HG03439 (cell line): Measurements from ENCODE around the gene CDT1.

Experiments used
- ATAC-seq: cut with Tn5 transposase; IDR thresholded peaks from one replicate; pipeline ENCODE4 v1.9.1; 2021; ENCODE audit warnings: mild to moderate bottlenecking, moderate library complexity; ENCODE audit not compliant: unreplicated experiment

Gene CDT1

DNA sequence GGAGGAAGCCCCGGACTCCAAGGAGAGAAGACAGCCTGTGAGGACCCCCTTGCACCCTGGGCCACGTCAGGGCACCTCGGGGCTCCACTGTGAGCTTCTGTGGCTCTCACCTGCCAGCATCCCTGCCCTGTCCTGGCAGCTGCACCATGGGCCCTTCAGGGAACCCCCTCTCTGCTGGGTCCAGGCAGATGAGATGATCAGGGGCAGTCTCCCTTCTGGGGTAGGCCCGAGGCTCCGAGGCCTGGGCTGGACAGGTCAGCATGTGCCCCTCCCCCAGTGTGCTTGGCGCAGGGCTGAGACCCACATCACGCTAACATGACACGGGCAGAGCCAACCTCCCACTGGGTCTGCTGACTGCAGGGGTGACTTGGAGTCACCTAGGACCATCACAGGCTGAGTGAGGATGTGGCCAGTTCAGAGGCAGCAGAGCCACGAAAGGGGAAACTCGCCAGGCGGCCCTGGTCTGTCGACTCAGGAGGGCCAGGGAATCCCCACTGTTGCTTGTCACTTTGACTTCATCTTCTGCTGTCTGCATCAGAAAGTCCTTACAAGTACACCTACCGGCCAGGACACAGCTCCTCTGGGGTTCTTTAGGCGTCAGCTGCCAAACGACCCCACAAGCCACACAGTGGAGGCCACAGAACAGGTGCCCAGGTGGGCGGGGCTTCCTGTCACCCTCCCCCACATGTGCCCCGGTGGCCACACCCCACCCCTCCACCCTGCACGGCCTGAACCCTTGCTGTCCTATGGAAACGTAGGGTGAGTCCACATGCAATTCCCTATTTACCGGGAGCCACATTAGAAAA, 50.9 kb downstream of the CDT1 start:
- ATAC-seq: no peak

DNA sequence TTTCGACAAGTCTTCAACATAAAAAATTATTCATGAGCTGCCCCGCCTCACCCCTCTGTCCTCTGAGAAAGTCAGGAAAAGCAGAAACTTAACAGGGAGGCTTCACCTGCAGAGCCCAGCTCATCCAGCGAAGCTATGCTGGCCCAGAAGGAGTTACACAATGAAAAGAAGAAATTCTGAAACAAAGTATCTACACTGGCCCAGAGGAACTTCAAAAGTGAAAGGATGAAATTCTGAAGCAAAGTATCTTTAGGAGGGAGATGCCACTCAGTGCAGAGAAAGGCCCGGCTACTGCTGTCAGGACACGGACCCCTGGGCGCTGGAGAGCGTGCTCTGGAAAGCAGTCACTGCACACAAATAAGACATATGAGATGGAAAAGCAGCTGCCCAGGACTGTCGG, 51.6 kb downstream of the CDT1 start:
- ATAC-seq: no peak

DNA sequence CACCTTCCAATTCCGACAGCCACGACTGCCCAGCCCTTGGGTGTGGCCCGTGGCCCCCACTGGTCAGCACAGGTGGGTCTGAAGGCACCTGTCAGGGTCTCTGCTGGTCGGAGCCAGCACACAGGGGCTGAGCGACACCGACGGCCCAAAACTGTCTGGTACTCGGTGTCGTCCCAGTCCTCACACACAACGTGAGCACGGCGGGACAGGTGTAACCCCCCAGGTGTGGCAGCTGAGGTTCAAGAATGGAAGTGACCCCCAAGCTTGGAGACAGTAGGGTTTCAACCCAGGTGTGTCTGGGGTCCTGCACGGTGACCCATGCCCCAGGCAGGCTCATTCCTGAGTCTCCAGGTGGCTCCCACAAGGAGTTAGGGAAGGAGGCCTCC, 52.1 kb downstream of the CDT1 start:
- no peak for ATAC-seq

DNA sequence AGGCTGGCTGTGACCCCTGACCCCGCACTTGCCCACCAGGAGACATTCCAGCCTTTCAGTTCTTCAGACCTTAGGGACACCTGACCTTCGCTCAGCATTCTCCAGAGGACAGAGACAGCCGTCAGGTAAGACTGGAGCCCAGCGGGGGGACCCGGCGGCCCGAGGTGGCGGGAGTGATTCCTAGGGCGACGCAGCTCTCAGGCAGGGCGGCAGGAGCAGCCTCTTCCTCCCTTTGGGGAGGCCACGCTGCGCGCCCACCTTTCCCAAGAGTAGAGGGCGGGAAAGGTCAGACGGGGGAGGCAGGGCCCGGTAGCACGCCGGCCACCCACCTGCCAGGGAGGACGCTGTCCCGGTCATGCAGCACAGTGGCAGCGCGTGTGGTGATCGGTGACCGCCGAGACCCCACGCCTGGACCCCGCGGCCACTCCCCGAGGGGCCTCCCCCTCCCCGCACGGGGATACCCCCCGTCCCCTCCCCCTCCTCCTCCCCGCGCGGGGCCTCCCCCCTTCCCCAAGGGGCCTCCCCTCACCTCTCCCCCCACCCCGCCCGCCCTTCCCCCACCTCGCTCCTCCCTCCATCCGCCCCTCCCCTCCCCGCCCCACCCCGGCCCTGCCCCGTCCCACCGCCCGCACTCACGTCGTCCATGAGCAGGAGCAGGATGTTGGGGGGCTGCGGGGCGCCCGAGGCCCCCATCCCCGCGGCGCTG, 52.7 kb downstream of the CDT1 start:
- ATAC-seq: no peak

DNA sequence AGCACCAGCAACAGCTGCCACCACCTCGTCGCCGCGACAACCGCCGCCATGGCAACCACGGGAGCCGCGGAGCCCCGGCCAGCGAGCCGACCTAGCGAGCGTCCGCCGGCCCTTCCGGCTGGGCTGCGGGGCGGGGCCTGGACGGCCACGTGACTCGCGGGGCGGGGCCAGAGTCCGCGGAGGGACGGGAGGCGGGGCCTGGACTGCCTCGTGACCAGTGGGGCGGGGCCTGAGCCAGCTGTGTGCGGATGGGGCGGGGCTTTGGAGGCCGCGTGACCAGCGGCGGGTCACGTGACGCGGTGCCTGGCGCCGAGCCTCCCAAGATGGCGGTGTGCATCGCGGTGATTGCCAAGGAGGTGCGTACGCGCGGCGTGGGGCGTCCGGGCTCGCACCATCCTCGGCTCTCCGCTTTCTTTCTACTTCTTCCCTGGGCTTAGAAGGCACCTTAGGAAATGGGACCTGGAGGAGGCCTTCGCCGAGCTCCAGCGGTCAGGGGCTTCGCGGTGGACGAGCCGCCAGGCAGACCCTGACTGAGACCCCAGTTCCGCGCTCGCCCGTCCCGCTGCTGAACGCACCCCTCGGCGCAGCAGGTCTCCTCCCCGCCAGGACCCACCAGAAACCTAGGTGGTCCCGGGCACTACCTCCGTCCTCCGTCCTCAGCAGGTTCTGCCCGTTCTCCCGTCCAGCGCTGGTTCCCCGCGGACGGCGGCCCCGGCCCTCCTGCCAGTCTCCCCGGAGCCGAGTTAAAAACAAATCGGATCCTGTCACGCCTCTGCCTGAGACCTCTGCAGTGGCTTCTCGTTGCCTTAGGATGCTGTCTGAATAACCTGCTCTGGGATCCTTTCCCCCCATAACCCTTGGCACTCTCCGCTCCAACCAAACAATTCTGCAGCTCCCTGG, 53.5 kb downstream of the CDT1 start, which contains the start of the genes GALNS and TRAPPC2L:
Gene GALNS, minus strand, starts transcription at position 120 of the 900 bp plus-strand sequence. Its CDS starts 70 bp downstream, at position 50.
Gene TRAPPC2L, plus strand, starts transcription at position 300 of the 900 bp plus-strand sequence. Its CDS starts 24 bp downstream, at position 324.
- peak; percentile 84 for ATAC-seq

DNA sequence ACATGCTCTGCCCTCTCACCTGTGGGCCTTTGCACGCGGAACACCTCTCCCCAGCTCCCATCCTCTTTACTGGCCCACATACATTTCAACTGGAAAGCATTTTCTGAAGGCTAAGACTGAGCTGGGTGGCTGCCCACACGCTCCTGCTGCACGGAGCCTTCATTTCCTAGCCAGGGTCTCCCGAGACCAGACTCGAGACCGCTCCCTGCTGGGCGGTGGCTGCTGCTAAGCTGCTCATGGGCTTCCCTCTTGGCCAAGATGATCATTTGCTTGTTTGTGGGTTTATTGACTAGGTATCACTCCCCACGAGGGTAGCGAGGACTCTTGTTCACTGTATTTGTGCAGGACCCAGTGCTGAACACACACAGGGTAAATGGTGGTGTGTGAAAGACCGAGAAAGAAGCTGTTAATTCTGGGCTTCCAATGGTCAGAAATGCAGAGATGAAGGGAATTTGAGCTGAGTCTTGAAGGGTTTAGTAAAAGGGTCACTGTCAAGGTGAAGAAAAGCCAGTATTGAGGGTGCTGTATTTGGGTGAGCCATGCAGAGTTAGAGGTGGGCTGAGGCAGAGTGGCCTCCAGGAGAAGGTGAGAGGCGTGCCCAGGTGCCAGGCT, 54.2 kb downstream of the CDT1 start:
- no peak for ATAC-seq
